ENCODE results near the gene ACOT7. TPM values are rescaled to one million over a fixed set of nuclear protein-coding genes. Genes with fewer than 3 reads are reported as not detected.

The ACOT7 gene
- polyA plus RNA-seq, 3 donors: 32.8 to 39.4 (median 36.8) TPM

DNA sequence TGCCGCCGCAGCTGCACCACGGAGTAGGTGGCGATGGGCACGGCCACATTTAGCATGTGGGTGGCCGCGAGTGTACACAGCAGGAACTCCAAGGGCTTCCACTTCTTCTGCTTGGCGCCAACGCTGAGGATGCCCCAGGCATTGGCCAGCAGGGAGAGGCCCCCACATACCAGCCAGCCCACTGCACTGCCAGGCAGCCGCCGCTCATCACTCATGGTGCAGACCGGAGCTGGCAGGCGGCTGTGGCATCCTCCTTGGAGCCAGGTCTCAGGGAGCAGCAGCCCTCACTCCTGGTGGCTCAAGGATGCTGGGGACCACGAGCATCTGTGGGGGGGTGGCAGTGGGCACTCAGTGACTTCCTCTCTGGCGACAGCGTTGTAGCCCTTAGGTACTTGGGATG is 138.9 kb downstream of the ACOT7 start:
- no peak for DNase-seq

DNA sequence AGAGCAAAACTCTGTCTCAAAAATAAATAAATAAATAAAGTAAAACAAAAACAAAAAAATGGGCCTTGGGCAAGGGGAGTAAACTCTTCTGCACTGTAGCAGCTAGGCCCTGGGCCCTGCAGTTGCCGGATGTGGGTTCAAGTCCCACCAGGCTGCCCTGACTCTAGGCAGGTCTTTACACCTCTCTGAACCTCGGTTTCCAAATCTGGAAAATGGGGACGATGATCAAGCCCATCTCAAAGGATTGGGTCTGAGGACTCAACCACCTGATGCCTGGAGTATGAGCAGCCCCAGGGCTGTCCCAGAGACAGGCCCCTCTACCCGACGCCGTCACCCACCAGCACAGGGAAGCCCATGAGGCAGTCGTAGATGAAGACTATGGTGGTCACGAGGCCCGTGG is 140.2 kb downstream of the ACOT7 start:
- DNase-seq: no peak

DNA sequence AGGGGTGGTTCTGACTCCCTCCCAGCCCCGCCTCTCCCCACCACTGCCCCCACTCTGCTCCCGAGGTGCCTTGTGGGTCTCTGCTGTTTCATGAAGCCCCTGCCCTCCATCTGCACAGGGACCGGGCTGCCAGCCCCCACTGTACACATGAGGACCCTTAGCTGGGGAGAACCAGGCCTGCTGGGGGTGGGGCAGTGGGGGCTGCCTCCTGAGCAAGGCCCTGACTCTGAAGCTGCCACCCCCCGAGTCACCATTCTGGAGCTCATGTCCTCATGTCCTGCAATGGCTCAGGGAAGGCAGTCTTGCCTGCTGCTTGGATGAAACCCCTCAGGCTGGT is 141.2 kb downstream of the ACOT7 start:
- no peak for DNase-seq

DNA sequence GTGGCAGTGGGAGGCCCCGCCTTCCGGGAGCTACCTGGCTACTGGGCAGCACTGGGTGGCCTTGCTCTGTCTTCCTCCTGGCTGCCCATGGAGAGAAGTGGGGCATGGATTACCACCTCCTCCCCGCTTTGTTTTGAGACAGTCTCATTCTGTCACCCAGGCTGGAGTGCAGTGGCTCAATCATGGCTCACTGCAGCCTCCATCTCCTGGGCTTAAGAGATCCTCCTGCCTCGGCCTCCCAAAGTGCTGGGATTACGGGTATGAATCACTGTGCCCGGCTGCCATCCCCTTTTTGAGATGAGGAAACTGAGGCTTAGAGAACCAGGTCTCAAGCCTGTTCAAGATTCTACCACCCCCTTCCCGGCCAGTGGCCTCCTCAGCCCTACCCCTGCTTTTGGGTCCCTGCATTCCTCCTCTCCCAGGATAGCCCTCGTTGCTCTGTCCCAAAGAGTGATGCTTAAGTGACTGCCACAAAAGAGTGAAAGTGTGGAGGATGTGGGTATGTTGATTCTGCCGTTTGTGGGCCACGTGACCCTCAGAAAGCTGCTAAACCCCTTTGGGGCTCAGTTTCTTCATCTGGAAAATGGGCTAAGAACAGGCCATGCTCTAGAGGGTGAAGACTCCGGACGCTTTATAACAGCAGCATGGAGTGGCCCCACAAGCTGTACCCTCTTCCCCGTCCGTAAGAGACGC is 141.7 kb downstream of the ACOT7 start:
- no peak for DNase-seq

DNA sequence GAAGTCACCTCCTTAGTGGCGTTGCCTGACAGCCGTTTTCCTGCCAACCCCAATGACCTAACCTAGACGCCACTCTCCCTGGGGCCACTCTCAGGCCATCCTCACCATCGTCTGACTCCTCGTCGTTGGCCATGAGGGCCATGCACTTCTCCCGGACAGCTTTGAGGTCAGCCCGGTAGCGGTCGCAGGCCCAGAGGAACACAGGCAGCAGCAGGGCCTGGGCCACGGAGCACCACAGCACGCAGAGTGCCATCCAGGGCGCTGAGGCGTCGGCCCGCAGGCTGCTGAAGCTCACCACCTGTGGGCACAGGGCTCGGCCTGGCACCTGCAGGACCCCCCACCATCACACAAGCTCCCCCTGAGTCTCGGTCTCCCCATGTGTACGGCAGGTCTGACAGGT is 142.3 kb downstream of the ACOT7 start:
- DNase-seq: no peak

DNA sequence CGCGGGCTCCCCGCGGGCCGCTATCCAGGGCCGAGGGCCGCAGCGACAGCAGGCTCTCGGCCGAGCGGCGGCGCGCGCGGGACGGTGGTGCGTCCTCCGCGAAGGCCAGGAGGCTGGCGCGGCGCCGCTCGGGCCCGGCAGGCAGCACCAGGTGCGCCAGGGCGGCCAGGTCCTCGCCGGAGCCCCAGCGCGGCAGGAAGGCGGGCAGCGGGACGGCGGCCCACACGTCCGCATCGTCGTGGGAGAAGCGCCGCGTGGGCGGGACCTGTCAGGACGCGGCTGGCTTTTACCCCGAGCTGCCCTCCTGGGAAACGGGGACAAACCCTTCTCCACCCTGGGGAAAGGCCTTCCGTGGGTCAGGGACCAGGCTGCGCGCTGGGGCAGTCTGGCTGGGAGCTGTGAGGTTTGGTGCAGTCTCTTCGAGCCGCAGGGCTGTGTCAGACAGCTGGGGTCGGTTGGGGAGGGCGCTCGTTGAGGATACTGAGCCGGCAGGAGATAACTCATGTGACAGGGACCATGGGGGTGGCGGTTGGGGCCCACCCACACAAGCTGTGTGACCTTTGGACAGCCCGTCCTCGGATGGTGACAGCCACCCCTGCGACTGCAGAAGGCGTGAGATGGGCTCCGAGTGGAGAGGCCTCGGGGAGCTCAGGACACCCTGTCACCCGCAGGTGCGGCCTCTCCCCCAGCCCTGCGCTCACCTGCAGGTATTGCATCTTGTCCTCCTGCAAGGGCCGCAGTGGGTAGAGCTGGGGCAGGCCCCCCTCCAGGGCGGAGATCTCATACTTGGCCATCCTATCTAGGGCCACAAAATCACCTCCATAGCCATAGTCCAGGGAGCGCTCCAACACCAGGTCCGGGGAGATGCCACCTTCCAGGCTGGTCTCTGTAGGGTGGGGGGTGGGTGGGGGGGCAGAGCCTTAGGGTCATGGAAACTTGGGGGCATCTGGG is 143.6 kb downstream of the ACOT7 start:
- no peak for DNase-seq

DNA sequence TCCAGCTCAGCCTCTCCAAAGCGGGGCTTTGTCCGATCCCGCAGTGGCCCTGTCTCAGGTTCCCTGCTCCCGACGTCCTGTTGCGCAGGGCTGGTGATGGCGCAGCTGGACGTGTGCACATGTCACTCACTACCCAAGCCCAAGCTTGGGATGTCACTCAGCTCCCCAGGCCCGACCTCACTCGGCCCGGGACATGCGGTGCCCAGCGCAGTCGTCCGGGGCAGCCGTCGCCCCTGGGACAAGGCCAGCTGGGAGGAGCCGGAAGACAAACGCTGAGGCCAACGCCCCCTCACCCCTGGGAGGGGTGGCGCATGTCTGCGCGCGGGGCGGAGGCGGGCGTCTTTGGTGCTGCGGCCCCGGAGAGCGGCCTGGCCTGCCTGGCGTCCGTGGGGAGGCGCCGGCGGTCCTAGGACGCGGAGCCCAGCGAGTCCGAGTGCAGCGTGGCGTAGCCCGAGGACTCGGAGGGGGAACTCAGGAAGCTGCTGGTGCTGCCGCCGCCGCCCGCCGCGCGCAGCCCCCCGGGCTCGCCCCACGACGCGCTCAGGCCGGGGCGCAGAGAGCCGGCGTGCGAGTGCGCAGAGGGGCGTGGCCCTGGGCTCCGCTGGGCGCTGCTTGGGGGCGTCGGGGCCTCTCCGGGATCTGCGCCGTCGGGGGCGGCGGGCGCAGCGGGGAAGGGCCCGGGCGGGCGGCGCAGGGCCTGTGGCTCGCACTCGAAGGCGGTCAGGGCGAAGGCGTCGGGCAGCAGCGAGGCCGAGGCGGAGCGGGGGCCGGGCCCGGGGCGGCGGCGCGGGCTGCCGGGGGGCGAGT is 144.4 kb downstream of the ACOT7 start:
- DNase-seq: no peak

DNA sequence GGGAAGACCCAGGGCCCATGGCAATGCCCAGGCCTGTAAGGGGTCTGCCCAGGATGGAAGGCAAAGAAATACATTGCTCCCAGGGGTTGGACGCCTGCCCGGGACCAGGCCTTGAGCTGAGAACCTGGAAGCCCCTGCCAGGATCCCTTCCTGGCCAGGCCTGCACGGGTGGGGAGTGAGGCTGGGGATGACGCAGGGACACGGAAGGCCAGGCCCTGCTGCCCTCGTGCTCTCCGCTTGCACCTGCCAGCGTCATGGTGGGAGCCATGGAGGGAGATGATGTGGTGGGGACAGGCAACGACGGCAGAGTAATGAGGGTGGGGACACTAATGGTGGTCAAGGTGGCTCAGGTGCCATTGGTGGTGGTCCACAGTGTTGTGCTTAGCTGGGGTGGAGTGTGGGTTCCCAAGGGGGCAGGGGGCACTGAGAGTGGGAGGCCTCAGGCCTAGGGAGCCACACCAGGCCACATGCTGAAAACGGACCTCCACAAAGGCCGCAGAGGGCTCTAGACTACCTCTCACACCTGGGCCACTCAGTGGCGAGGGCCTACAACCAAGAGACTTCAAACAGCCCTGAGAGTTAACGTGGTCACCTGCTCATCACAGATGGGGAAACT is 145.3 kb downstream of the ACOT7 start:
- no peak for DNase-seq

DNA sequence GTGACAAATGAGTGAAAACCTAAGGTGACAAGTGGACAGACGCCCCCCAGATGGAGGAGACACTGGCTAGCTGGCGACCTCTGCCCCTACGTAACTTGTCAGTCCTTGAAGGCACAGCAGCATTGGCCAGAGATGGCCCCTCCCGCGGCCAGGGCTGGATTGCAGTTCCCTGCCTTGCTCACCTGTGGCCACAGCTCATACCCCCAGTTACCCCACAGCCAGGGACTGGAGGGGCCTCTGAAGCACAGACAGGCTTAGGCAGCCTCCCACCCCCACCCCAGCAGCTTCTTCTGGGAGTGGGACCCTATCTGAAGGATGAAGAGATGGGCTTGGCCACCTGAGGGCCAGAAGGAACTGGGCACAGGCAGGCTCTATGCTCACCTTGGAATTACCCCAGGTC is 145.9 kb downstream of the ACOT7 start:
- DNase-seq: no peak

DNA sequence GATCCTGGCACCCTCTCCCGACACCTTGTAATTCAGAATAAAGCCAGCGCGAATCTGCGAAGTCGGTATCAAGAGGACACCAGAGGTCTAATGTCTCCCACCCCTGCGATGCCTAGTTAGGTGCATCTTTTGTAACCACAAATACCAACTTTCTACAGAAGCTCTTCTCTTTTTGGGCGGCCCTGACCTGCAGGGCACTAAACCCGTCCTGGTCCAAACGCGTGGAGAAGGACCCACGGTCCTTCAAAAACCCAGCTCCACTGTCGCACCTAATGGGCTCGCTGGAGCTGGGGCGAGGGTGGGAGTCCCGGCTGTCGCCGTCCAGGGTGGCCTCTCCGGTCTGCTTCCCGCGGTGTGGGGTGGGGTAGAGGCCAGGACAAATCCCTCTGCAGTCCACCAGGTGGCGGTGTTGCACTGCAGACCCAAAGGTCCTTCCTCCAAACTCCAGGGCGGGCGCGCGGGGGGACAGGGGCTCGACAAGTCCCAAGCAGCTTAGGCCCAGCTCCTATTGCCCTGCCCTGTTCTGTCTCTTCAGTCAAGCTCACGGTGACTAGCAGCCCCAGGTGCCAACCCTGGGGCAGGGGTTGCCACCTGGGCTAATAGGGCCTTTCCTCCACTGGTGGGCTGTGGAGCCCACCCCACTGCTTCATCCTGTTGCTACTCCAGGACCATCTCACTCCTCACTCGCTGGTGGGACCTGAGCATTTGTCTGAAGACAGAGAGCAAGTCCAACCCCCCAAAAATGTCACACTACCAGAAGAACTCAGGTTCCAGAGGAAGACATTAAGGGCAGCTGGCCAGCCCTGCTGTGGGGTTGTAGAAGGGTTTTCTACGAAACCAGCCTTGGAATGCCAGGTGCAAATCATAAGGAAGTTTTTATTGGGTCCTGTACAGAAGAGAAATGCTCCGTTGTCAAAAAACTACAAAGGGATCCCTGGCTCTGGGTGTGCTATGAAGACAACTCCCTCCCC is 146.8 kb downstream of the ACOT7 start:
- DNase-seq: no peak

DNA sequence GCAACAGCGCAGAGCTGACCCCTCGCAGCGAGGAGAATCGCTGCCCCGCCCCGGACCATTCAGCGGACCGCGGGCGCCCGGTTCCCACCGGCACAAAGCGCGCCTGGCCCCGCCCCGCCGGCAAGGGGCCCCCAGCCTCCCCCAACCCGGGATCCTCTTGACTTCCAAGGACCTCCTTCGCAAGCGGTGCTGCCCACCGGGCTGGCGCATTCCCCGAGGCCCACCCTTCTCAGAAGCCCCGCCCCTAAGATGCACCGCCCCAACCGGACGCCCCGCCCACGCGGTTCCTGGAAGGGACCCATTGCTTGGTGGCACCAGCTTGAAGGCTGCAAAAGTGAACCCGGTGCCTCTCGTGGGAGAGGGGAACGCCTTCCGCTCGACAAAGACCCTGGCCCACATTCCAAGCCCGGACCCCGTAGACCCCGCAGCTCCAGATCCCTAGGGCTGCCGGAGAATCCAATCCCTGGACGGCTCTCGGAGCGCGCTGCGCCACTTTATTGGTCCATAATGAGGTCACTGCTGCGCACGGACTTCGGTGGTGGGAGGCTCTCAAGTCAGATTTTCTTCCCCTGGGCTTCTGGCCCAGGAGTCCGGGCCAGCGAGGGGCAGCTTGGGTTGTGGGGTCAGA is 147.6 kb downstream of the ACOT7 start:
- no peak for DNase-seq

DNA sequence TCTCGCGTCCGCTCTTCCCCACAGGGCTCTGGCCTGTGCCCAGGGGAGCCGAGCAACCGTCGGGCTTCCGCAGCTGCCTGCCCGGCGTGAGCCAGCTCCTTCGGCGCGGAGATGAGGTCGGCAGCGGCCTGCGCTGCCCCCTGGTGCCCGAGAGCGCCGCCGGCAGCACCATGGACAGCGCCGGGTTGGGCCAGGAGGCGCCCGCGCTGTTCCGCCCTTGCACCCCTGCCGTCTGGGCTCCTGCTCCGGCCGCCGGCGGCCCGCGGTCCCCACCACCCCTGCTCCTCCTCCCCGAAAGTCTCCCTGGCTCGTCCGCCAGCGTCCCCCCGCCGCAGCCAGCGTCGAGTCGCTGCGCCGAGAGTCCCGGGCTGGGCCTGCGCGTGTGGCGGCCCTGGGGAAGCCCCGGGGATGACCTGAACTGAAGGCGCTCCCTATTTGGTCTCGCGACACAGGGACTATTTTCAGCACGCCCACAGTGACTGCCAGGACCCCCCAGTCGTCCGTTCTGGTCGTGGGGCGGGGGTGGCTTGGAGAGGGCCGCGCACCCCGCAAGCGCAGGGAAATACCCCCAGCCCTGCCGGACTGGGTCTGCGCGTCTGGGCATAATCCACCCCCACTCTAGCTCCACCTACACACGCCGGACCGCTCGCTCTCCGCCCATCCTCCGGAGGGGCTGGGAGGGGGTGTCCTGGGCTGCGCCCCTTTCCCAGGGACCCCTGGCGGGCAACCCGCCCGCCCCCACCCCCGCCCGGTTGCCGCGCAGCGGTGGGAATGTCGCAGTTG is 148.3 kb downstream of the ACOT7 start:
- DNase-seq: peak; percentile 83

DNA sequence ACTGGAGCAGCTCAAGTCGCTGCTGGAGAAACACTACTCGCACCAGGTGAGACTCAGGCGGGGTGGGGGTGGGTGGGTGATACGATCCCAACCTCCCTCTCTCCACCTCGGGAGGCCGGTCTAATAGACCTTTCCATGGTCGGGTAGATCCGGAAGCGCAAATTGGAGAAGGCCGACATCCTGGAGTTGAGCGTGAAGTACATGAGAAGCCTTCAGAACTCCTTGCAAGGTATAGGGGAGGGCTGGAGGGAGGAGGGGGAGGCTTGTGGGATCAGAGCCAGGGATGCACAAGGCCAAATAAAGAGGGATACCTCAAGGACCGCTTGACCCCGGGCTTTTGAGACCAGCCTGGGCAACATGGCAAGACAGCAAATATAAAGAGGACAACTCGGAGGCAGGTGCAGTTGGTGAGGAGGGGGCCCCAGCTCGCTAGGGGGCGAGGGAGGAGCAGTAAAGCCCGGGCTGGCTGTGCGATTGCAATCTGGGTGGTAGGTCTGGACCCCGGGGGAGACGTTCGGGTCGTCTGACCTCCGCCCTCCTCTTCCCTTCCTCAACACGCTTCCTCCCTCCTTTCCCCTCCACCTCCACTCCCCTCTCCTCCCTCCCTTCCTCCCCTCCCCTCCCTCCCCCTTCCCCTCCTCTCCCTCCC is 149.0 kb downstream of the ACOT7 start:
- no peak for DNase-seq

DNA sequence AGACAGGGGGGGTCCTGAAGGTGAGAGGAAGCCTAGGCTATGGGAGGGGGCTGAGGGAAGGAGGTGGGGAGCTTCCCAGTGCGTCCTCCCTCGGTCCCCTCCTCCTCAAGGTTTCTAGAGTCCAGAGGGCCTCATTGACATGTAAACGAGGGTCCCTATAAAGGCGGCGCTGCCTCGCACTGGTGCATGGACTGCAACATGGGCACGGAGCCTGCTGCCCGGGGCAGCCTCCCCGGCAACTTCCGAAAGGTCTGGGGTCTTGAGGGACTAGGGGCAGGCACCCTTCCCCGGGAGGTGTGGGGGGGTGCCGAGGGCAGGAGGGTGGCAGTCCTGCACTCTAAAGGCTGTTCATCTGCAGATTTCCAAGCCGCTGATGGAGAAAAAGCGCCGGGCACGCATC is 149.6 kb downstream of the ACOT7 start, which contains the start of gene HES3:
Gene HES3 (plus strand): TSS at position 187 of the 400 bp plus-strand sequence. CDS start 187 bp downstream, at position 374.
- DNase-seq: no peak

DNA sequence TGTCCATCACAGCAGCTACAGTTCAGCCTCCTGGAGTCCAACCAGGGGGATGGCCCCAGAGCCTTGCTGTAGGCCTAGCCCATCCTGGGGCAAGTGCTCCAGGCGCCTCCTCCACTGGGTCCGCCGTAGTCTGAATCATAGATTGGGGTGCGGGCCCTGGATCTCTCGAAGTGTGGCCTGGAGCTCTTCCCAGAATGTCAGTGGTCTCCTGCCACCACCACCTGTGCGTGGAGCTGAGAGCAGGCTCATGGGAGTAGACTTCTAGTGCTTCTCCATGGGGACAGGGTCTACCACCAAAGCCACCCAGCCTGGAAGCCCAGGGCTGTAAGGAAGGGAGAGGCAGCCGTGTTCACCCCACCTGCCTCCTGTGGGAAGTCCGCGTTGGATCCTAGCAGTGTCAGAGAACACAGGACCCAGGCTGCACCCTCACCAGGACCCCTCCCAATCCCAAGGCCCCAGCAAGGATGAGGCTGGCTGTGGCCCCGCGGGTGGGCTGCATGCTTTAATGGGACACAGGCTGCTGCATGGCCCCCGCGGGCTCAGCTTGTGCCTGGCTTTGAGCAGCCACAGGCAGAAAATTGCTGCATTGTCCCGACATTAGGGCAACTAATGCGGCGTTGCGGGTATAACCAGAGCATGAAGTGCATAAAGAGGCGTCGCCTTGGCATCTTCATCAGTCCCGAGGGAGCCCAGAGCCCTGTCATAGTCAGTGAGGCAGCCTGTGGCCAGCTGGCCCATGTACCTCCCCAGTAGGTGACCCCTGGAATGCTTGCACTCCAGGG is 150.3 kb downstream of the ACOT7 start:
- DNase-seq: no peak

DNA sequence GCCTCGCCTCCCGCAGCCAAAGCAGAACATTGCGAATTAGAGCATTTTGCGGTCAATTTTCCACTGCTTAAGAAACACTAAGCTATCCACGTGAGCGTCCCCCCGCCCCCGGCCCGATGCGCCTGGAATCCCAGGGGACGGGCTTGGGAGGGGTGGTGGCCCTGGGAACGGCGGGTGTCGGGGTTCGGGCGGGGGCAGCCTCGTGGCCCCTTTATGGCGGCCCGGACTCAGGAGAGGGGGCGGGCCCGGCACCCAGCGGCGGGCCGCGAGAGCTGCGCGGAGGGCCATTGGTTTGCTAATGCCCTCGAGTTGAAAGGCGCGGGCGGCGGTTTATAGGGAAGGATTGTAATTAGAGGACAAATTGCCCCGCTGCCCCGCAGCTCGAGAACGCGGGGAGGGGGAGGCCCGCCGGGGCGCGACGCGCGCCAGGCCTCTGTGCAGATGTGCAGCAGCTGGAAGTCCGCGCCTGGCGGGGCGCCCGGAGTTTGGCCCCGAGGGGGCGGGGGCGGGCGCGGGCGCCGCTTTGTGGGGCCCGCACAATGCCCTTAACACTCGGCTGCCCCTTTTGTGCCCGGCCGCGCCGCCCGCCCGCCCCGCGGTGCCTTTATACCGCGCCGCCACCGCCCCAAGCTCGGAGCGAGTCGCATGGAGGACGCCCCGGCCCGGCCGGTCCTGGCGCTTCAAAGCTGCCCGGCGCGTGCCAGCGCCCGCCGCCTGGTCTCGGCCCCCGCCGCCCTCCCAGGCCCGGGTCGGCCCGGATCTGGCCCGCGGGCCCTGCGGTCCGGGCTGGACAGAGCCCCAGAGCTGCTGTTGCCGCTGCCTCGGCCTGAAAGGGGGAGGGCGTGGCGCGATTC is 151.5 kb downstream of the ACOT7 start:
- no peak for DNase-seq
